ENCODE data around the gene MME. TPM values are rescaled to one million over a fixed set of nuclear protein-coding genes. Genes with fewer than 3 reads are reported as not detected.

The MME gene
- total RNA-seq, 4 donors from 2014 or later, result 1.5 to 96.1 (median 4.2) TPM

DNA sequence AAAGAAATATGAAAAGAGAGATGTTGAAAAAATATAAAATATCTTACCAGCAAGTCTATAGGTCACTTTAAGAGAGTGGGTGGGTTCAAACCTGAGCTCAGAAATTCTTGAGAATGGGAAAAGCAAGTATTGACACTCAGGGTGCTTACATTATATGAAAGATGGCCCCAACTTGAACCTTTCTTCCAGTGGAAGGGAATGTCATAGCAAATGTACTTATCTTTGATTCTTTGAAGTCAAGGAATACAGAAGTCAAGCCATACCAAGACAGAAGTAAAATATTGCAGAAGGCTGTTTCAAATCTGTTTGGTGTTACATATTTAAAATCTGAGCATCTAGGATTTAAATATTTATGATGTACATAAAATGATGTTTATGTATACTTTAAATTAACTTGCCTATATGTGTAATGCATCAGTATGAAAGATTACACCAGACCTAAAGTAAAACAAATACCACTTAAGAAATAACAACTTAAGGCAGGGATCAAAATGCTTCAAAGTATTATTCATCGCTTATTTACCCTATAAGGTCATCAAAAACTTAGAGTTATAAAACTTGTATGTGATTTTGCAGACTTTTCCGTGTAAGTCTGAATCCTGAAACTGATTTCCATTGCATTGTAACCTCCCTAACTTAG is 8.7 kb downstream of the MME start:
- no peaks in the 10 kb centered on the region for H3K4me1 ChIP-seq
- H3K27ac ChIP-seq, result no peak overlapping the region
- DNase-seq, result no peak
- H3K4me3 ChIP-seq, result no peak overlapping the region
- H3K9me3 ChIP-seq, result no peaks in the 10 kb centered on the region
- no peaks in the 10 kb centered on the region for H3K27me3 ChIP-seq
- intact Hi-C loops (cut with DNase I; ENCODE audit: low total_unique reads), result no loop called here
- TF ChIP-seq POLR2A (IDR thresholded peaks at IDR 0.05), result no peak
- TF ChIP-seq, protein P1, sequence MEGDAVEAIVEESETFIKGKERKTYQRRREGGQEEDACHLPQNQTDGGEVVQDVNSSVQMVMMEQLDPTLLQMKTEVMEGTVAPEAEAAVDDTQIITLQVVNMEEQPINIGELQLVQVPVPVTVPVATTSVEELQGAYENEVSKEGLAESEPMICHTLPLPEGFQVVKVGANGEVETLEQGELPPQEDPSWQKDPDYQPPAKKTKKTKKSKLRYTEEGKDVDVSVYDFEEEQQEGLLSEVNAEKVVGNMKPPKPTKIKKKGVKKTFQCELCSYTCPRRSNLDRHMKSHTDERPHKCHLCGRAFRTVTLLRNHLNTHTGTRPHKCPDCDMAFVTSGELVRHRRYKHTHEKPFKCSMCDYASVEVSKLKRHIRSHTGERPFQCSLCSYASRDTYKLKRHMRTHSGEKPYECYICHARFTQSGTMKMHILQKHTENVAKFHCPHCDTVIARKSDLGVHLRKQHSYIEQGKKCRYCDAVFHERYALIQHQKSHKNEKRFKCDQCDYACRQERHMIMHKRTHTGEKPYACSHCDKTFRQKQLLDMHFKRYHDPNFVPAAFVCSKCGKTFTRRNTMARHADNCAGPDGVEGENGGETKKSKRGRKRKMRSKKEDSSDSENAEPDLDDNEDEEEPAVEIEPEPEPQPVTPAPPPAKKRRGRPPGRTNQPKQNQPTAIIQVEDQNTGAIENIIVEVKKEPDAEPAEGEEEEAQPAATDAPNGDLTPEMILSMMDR (IDR thresholded peaks at IDR 0.05), result no peak
- H3K36me3 ChIP-seq, result no peaks in the 10 kb centered on the region

DNA sequence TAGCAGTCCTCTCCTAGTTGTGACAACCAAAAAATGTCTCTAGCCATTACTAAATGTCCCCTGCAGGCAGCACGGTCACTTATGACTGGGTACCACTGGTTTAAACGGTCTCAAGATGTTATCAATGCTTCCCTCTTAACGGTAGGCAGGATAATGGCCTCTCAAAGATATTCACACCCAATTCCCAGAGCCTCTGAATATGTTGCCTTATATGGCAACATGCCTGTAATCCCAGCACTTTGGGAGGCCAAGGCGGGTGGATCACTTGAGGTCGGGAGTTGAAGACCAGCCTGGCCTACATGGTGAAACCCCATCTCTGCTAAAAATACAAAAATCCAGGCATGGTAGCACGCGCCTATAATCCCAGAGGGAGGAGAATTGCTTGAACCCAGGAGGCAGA is 9.4 kb downstream of the MME start:
- Histone ChIP-seq H3K36me3 (no peaks in the 10 kb centered on the region), H3K9me3 (no peaks in the 10 kb centered on the region), H3K27ac (no peak overlapping the region), H3K4me3 (no peak overlapping the region), H3K4me1 (no peaks in the 10 kb centered on the region), H3K27me3 (no peaks in the 10 kb centered on the region)
- no peak for DNase-seq
- TF ChIP-seq POLR2A (IDR thresholded peaks at IDR 0.05), result no peak
- TF ChIP-seq, protein P1 (IDR thresholded peaks at IDR 0.05), result no peak
- intact Hi-C loops (cut with DNase I; ENCODE audit: low total_unique reads), result no loop called here

DNA sequence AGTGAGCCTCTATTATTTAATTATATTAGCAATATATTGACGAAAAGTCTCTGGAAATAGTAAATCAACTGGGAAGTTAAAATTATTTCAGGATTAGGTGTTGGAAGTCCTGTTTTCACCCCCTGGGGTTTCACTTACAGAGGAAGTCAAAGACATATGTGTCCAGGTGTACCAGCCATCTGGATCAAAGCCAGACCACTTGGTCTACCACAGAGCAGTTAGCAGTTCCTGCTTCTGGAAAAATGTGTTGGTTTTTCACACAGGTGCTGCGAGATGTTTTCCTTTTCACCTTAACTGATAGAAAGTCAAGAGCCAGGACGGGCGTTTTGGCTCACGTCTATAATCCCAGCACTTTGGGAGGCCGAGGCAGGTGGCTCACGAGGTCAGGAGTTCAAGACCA is 13.1 kb downstream of the MME start:
- H3K4me3 ChIP-seq, result no peak overlapping the region
- no peaks in the 10 kb centered on the region for H3K4me1 ChIP-seq
- intact Hi-C loops (cut with DNase I; ENCODE audit: low total_unique reads), result no loop called here
- no peak overlapping the region for H3K27ac ChIP-seq
- no peak for DNase-seq
- no peaks in the 10 kb centered on the region for H3K9me3 ChIP-seq
- TF ChIP-seq, protein P1 (IDR thresholded peaks at IDR 0.05), result no peak
- TF ChIP-seq POLR2A (IDR thresholded peaks at IDR 0.05), result no peak
- no peaks in the 10 kb centered on the region for H3K27me3 ChIP-seq
- H3K36me3 ChIP-seq, result no peaks in the 10 kb centered on the region

DNA sequence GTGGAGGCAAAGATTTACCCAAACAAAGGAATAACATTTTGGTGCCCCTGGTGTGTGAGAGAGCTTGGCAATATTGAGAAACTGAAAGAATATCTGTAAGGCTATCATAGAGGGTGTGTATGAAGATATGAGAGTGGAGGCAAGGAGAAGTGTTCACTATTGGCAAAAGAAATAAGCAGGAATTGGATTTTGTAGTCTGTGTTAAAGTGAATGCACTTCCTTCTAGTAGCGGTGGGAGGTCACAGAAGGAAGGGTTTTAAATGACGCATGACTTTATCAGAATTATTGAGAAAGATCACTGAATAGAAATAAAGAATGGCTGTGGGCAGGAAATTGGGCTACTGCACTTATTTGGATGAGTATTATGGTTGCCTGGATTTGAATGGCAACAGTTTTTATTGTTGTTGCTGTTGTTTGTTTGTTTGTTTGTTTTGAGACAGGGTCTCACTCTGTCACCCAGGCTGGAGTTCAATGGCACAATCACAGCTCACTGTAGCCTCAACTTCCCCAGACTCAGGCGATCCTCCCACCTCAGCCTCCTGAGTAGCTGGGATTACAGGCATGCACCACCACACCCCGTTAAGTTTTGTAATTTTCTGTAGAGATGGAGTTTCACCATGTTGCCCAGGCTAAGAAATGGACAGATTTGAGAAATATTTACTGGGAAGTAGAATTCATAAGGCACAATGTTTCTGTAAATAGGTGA is 16.3 kb downstream of the MME start:
- H3K4me1 ChIP-seq, result no peaks in the 10 kb centered on the region
- H3K9me3 ChIP-seq, result no peaks in the 10 kb centered on the region
- TF ChIP-seq POLR2A (IDR thresholded peaks at IDR 0.05), result no peak
- TF ChIP-seq, protein P1 (IDR thresholded peaks at IDR 0.05), result no peak
- no peaks in the 10 kb centered on the region for H3K27me3 ChIP-seq
- H3K27ac ChIP-seq, result no peak overlapping the region
- H3K36me3 ChIP-seq, result no peaks in the 10 kb centered on the region
- intact Hi-C loops (cut with DNase I; ENCODE audit: low total_unique reads), result no loop called here
- H3K4me3 ChIP-seq, result no peak overlapping the region
- DNase-seq, result no peak

DNA sequence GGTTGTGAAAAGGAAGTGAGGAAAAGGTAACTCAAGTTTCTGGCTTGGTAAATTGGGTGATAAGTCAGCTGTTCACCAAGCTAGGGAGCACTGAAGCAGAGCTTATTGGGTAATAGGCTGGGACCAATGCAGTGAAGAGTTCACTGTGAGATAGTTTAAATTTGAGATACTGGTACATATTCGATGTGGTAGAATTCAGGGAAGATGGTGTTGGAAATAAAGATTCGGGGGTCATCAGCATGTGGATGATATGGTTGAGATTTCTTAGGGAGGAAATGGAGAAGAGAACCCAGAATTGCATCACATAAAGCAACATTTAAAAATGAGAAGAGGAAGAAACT is 16.9 kb downstream of the MME start:
- Histone ChIP-seq H3K36me3 (no peaks in the 10 kb centered on the region), H3K4me3 (no peak overlapping the region), H3K27ac (no peak overlapping the region), H3K27me3 (no peaks in the 10 kb centered on the region), H3K4me1 (no peaks in the 10 kb centered on the region), H3K9me3 (no peaks in the 10 kb centered on the region)
- DNase-seq, result no peak
- intact Hi-C loops (cut with DNase I; ENCODE audit: low total_unique reads), result no loop called here
- TF ChIP-seq, protein P1 (IDR thresholded peaks at IDR 0.05), result no peak
- TF ChIP-seq POLR2A (IDR thresholded peaks at IDR 0.05), result no peak

Measured in uterus (tissue), 4 donors.